ENCODE measurements around the gene RPL31.

- TF ChIP-seq CTCF (conservative IDR thresholded peaks at IDR 0.05 in 1 of 2, IDR thresholded peaks at IDR 0.05 in 1 of 2; ENCODE audit: low read depth in 1 of 2, low read length in 2 of 2), result no peak
- no peak for TF ChIP-seq EZH2 (IDR thresholded peaks at IDR 0.05; ENCODE audit: low read length, missing control alignments)
Measured at GRCh38 chr2:100967716-100968115, 34.4 kb upstream of the RPL31 start.

Measured in fibroblast of lung (primary cell).